GM21528 (cell line): Measurements from ENCODE around the gene RCOR2.
"Not testable (repeated sequence)": the region's sequence is repeated elsewhere in the genome, so short reads cannot be mapped to it uniquely, and the experiment has no call there.

Experiments used
- ATAC-seq: cut with Tn5 transposase; IDR thresholded peaks from one replicate; pipeline ENCODE4 v1.9.1; 2021; ENCODE audit warnings: mild to moderate bottlenecking, moderate library complexity; ENCODE audit not compliant: unreplicated experiment, low FRiP score

The RCOR2 gene

GRCh38 chr11:63882555-63883242 lies 34.3 kb downstream of the RCOR2 start:
- no peak for ATAC-seq

DNA sequence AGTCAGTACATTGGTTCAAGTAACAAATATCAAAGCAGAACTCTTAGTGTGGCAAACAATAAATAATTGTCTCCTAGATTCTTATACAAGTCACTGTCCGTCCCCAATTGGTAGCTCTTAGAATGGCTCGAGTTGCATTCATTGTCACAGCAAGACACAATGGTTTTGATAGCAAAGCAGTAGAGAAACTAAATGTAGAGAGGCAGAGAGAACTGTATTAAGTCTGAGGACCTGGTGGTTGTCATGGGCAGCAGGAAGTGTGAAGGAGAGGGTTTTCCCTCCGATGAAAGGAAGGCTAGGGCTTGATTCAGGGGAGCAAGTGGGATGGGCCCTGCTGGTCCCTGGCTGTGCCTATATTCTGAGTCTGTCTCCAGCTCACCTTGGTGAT lies 36.6 kb downstream of the RCOR2 start:
- no peak for ATAC-seq

- ATAC-seq: no peak
Measured at GRCh38 chr11:63879598-63880402, 37.2 kb downstream of the RCOR2 start.

DNA sequence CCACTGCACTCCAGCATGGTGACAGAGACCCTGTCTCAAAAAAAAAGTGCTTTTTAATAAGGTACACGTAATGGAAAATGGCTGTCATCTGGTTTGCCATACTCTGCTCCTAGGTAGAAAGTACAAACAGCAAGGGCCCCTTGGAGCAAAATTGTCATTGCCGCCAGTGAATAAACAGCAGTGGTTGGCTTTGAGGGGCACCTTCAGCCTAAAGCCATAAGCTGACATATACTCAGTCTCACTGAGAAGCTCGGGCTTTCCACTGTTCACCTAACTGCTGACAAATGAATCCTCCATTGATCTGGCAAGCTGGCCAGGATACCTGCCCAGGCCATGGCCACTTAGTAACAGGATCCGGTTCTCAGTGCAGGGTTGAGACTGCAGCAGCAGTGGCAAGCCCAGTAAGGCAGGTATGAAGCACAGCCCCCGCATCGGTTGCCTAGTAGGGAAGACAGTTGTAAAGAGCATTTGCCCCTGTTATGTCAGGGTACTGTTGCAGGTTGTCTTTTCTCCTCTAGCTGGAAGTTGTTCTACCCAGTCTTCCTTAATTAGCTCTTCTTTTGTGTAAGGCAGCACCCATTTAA lies 39.2 kb downstream of the RCOR2 start:
- ATAC-seq: no peak

GRCh38 chr11:63876616-63877015 lies 40.3 kb downstream of the RCOR2 start:
- ATAC-seq: no peak

GRCh38 chr11:63875506-63876065 lies 41.4 kb downstream of the RCOR2 start:
- no peak for ATAC-seq

DNA sequence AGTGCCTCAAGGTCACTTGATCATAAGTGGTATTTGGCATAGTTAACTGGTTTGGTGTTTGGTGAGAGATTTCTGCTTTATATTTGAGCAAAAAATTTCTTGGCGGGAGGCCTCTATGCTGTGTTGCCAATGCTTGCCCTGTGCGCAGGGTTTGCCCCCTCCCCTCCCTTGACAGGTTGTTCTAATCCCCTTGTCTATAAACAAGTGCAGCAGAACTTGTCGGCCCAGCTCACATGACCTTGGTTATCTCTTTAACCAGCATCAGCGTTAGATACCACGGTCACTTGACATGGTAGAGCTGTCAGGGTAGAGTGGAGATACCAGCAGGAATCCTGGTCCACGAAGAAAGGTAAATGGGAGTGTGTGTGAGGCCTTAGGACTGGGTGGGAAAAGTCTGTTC lies 42.5 kb downstream of the RCOR2 start:
- no peak for ATAC-seq

DNA sequence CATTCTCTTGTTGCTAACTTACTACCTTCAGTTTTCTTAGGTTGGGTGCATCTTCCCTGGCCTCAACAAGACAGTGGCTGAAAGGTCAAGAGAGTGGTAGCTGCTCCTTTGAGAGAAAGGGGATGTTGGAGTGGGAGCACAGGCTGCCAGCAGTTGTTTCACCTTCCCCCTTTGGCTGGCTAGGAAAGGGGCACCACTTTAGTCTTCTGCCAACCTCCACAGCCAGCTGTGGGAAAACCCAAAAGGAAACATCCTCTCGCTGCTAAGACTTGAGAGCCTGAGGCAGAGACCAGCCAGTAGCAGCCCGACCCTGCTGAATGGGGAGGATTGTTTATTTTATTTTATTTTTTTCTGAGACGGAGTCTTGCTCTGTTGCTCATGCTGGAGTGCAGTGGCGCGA lies 43.7 kb downstream of the RCOR2 start:
- ATAC-seq: no peak

GRCh38 chr11:63872800-63873197 lies 44.2 kb downstream of the RCOR2 start:
- no peak for ATAC-seq

DNA sequence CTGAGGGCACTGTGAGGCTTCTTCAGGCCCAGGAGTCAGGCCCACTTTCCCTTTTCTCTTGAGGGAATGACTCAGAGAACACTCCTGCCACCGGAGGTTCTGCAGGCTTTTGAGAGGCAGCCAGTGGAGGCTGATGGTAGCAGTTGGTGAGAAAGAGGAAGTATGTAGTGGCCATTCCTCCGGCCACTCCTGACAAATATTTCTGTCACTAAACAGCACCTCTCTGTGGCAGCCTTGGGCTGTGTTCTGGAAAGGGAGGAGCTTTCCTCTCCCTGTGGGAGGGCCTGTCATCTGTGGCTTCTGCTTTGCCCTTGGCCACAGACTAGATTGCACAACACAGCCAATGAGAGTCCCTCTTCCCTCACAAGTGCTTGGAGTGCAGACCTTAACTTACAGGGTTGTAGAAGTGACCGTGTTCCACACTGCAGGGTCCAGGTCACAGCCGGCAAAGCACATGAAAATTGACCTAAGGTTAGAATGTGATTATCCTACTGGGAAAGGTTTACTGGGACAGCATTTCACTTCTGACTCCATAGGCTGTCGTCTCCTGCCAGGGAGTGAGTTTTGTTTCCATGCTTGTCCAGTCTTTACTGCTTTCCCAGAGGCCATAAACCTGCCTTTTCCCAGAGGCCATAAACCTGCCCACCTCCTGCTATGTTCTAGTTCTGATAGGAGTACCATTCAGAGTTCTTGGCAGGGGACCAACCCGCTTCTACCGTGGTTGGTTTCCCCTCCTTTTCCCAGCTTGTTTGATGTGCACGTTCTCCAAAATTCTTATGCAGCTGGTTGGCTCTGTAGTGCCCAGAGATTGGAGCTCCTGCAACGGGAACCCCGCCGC lies 44.8 kb downstream of the RCOR2 start:
- peak; percentile 90 for ATAC-seq

- ATAC-seq: no peak
Measured at GRCh38 chr11:63870351-63871140, 46.4 kb downstream of the RCOR2 start.

- no peak for ATAC-seq
Measured at GRCh38 chr11:63869683-63870082, 47.3 kb downstream of the RCOR2 start.

- ATAC-seq: no peak
Measured at GRCh38 chr11:63869171-63869591, 47.8 kb downstream of the RCOR2 start.

DNA sequence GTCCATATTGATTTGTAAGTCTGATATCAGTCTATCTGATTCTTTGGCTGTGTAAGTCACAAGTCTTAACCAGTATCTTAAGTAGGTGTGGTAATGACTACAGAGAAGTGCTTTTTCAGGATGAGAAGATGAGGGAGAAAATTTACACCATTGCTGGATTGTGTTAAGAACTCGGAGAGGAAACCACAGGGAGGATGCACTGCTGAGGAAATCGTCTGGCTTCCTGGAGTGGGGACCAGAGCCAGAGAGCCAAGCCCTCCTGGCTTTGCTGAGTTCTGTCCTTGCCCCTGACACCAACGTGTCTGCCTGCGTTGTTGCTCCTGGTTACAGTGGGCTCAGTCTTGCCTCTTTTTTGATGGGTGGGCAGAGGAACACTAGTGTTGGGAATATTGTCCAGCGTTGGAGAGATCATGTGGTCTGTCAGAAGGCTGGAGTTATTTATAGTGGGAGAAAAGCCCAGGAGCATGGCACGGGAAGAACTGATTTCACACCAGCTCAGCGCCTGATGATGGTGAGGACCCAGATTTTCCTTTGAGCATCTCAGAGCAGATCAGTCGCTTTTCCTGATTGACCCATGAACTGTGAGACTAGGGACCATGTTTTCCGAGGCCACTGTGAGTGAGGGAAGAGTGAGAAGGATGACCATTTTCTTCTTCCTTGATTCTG lies 48.4 kb downstream of the RCOR2 start:
- ATAC-seq: no peak

GRCh38 chr11:63867511-63867910 lies 49.5 kb downstream of the RCOR2 start:
- no peak for ATAC-seq

GRCh38 chr11:63866211-63866610 lies 50.8 kb downstream of the RCOR2 start:
- ATAC-seq: peak; percentile 71

DNA sequence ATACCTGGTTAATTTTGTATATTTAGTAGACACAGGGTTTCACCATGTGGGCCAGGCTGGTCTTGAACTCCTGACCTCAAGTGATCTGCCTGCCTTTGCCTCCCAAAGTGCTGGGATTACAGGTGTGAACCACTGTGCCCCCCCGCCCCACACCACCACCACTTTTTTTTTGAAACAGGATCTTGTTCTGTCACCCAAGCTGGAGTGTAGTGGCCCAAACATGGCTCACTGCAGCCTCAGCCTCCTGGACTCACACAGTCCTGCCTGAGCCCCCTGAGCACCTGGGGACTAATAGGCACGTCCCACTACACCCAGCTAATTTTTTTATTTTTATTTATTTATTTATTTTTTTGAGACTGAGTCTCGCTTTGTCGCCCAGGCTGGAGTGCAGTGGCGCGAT lies 53.3 kb downstream of the RCOR2 start:
- ATAC-seq: not testable (repeated sequence)

DNA sequence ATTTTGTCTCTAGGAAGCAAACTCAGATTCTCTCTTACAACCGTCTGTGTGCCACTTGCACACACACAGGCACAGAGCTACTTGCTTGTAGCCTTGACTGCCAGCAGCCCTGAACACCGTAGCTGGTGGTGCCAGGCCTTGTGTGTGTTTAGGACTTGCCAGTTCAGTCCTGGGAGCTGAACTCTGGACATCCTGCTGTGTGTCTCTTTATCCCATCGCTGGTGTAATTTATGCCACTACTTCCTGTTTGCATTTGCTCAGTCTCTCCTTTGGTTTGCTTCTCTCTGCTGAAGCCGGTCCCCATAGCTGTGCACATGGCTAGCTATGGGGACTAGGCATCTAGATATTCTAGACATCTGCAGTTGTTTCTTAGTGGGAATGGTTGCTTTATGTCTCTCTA lies 54.0 kb downstream of the RCOR2 start:
- no peak for ATAC-seq
